ENCODE results near the gene LPAR3. TPM values are rescaled to one million over a fixed set of nuclear protein-coding genes. Genes with fewer than 3 reads are reported as not detected.

Gene LPAR3
- total RNA-seq, 1 experiment from 2014 or later: 0.07 TPM

DNA sequence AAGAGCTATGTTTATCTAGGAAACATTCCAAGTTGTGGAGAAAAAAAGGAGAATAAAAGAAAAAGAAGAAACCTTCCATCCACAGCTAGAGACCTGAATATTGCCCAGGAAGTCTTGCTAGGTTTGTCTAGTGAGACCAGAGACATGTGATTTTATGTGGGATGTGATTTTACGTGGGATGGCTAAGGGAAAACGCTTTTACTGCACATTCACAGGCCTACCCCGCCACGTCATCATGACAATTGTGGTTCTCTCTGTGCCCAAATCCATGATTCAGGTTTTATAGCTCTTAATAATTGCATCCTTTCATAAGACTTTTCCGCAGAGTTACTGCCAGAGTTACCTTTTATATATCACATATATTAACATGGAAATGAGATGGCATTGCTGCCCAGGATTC lies 116.4 kb downstream of the LPAR3 start:
- DNase-seq: peak; percentile 72

DNA sequence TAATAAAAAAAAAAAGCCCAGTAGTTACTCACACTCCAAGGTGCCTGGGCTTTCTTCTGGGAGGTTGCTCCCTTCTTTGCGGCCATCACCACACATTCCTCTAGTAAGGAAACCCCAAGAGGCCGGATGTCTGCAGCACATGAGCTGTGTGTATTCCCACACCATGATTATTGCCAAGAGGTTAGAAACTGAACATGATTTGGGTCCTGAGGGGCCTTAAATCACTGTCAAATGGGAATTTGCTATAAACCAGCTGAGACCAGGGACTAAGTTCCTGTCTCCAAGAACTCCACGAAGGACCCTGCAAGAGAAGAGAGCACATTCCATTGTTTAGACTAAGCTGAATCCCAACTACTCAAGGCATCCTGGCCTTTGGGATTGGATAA lies 117.5 kb downstream of the LPAR3 start:
- no peak for DNase-seq
- H3K4me3 ChIP-seq: no peak overlapping the region
- H3K27me3 ChIP-seq: no peaks in the 10 kb centered on the region
- no peaks in the 10 kb centered on the region for H3K9me3 ChIP-seq
- H3K36me3 ChIP-seq: no peaks in the 10 kb centered on the region

More for the DNA sequence above, 116.4 kb downstream of the LPAR3 start:
- Histone ChIP-seq H3K9me3 (no peaks in the 10 kb centered on the region), H3K27me3 (no peaks in the 10 kb centered on the region), H3K36me3 (no peaks in the 10 kb centered on the region), H3K4me3 (no peak overlapping the region)

DNA sequence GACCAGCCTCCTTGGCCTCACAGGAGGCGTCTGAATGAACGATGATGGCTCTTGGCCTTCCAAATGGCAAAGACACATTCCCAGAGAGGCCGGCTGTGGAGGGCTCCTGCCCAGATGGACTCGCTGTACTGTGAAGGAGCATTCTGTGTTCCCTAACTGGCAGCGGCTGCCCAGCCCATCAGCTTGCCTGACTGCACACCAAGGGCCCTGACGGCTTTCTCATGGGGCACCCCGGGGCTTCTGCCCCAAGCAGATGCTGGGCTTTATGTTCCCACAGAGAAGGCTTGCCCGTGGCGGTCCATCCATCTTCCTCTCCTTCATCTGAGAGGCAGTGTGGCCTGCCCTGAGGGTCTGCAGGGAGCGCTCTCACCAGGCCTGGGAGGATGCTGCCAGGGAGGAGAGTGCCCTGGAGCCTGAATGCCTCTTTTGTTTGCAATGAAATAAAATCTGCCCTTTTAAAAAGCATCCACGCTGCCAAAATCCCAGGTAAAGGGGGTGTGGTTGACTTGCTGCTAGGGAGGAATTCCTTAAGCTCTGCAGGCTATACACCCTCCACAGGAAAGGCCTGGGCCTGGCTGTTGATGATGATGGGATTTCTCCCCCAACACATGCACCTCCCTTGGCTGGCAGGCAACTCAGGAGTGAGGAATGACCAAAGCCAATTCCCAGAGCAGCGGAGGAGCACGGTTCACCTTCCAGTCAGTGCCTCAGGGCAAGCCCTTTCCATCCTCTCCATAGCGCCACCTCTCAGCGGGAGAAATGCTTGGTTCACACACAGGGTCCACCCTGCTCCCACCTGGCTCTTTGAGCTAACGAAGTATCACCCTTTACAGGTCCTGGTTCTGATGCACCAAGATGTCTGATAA lies 118.1 kb downstream of the LPAR3 start:
- no peaks in the 10 kb centered on the region for H3K36me3 ChIP-seq
- DNase-seq: no peak
- no peak overlapping the region for H3K4me3 ChIP-seq
- H3K9me3 ChIP-seq: no peaks in the 10 kb centered on the region
- H3K27me3 ChIP-seq: no peaks in the 10 kb centered on the region

DNA sequence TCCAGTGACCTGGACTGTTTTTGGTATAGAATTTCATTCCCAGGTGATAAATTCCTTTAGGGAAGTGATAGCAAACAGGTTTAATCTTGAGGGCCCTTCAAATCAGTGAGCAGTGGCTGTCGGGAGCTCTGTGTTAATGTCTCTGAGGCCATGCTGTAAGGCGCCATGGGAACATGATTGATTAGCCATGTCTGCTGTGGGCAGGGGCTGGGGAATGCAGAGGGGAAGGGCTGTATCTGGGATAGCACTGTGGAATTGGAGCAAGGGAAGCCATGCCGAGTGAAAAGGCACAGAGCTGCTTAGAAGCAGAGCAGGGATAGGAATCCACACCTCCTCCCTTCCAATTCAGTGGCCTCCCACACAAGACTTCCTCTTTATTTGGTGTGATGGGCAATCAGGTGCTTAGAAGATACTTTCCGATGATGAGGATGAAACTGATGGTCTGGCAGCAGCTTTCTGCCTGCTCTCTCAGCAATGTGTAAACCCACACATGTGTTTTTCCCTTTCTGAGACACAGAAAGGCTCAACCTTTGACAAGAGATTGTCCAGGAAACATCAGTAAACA lies 119.0 kb downstream of the LPAR3 start:
- no peaks in the 10 kb centered on the region for H3K27me3 ChIP-seq
- no peak overlapping the region for H3K4me3 ChIP-seq

DNA sequence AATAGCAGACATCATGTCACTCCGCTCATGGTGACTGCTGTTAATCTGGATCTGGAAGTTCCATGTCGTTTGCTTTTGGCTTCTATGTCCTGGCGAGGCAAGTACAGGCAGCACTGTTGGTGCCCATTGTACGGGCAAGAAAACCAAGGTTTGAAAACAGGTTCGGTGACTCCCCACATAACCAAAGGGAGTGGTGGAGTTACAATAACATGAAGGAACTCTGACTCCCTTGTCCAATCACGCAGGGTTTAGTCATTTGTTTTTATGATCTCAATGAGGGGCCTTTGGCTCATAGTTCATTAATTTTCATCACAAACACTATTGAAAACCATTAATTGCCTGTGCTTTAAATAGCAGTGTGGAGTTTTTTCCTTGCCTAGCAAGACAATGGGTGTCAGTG lies 119.8 kb downstream of the LPAR3 start:
- DNase-seq: no peak
- no peaks in the 10 kb centered on the region for H3K27me3 ChIP-seq
- no peaks in the 10 kb centered on the region for H3K36me3 ChIP-seq
- H3K9me3 ChIP-seq: no peaks in the 10 kb centered on the region
- H3K4me3 ChIP-seq: no peak overlapping the region

More for the DNA sequence above, 119.0 kb downstream of the LPAR3 start:
- H3K36me3 ChIP-seq: no peaks in the 10 kb centered on the region
- no peak for DNase-seq
- H3K9me3 ChIP-seq: no peaks in the 10 kb centered on the region

DNA sequence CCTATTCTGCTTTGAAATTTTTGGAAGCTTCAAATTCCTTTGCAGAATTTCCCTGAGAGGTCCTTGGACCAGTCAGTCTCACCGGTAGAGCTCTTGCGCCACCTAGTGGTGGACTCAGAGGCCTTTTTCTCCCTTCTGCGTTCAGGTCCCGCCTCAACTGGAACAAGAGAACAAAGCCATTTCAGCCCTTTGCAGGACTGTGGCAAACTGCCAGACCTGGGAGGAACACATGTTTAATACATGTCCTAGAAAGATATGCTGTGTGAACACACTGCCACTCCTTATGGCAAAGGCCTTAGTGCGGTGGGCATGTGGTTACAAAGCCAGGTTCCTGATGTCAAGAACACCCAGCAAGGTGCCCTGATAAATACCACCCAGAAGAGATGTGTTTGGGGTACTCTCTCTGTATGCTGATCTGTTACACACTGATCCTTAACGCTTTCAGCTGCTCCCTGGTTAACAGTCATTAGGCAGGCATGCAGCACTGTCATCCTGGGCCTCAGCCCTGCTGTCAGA lies 120.5 kb downstream of the LPAR3 start:
- Histone ChIP-seq H3K36me3 (no peaks in the 10 kb centered on the region), H3K9me3 (no peaks in the 10 kb centered on the region), H3K4me3 (no peak overlapping the region), H3K27me3 (no peaks in the 10 kb centered on the region)
- DNase-seq: peak; percentile 62

DNA sequence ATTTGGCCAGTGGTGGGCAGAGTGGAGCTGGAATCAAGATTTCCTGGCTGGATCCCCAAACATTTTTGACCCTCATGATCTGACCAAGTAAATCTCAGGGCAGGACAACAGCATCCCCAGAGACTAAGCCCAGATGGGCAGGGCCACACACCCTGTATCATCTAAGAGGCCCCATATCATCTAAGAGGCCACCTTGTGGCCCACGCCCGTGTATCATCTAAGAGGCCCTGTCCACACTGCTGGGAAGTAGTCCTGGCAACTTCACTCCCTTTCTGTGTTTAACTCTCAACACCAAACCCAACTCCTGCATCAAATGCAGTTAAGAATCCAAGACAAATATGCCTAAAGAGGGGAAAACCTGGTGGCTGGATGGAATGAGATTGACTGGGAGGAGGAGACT lies 121.1 kb downstream of the LPAR3 start:
- no peaks in the 10 kb centered on the region for H3K27me3 ChIP-seq
- no peak overlapping the region for H3K4me3 ChIP-seq
- H3K9me3 ChIP-seq: no peaks in the 10 kb centered on the region
- no peaks in the 10 kb centered on the region for H3K36me3 ChIP-seq
- DNase-seq: no peak

DNA sequence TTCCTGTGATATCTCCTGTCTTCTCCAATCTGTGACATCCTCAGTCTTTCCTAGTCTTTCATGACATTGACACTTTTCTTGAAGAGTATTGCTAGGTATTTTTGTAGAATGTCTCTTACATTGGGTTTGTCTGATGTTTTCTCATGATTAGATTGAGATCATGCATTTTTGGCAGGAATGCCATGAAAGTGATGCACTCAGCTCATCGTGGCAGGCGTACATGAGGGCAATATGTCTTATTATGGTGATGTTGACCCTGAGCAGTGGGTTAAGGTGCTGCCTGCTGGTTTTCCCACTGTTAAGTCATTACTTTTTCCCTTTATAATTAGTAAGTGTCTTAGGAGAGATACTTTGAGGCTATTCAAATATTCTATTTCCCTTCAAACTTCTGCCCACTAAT lies 122.5 kb downstream of the LPAR3 start:
- H3K4me3 ChIP-seq: no peak overlapping the region
- no peaks in the 10 kb centered on the region for H3K27me3 ChIP-seq
- DNase-seq: no peak
- H3K36me3 ChIP-seq: no peaks in the 10 kb centered on the region
- H3K9me3 ChIP-seq: no peaks in the 10 kb centered on the region

DNA sequence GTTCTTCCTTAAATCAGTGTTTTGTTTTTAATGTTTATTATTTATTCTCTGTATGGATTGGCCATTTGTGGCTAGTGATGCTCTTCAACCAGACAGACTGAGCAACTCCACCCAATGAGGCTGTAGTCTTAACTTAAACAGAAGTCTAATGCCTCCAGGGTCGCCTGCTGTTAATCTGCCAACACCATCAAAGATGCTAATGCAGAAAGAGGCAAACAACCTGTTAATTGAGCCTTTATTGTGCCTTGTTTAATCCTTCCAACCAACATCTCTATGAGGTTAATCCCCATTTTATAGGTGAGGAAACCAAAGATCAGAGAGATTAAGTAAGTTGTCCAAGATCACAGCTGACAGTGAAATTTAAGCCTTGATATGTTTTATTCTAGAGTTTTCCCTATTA lies 123.4 kb downstream of the LPAR3 start:
- no peak for DNase-seq
- no peaks in the 10 kb centered on the region for H3K9me3 ChIP-seq

DNA sequence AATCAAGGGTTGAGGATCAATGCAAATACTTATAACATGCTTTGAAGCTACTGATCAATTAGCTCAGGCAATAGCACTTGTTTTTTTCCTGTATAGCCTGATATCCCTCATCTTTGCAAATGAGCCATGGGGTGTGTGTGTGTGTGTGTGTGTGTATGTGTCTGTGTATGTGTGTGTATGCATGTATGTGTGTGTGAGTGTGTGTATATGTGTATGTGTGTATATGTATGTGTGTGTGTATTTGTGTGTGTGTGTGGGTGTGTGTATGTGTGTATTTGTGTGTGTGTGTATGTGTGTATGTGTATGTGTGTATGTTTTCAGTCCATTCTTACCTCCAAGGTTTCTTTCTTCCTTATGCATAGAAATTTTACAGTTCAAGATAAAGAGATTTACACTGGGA lies 124.4 kb downstream of the LPAR3 start:
- Histone ChIP-seq H3K9me3 (no peaks in the 10 kb centered on the region), H3K27me3 (no peaks in the 10 kb centered on the region), H3K36me3 (no peaks in the 10 kb centered on the region), H3K4me3 (no peak overlapping the region)
- DNase-seq: no peak

More for the DNA sequence above, 123.4 kb downstream of the LPAR3 start:
- Histone ChIP-seq H3K4me3 (no peak overlapping the region), H3K27me3 (no peaks in the 10 kb centered on the region), H3K36me3 (no peaks in the 10 kb centered on the region)

DNA sequence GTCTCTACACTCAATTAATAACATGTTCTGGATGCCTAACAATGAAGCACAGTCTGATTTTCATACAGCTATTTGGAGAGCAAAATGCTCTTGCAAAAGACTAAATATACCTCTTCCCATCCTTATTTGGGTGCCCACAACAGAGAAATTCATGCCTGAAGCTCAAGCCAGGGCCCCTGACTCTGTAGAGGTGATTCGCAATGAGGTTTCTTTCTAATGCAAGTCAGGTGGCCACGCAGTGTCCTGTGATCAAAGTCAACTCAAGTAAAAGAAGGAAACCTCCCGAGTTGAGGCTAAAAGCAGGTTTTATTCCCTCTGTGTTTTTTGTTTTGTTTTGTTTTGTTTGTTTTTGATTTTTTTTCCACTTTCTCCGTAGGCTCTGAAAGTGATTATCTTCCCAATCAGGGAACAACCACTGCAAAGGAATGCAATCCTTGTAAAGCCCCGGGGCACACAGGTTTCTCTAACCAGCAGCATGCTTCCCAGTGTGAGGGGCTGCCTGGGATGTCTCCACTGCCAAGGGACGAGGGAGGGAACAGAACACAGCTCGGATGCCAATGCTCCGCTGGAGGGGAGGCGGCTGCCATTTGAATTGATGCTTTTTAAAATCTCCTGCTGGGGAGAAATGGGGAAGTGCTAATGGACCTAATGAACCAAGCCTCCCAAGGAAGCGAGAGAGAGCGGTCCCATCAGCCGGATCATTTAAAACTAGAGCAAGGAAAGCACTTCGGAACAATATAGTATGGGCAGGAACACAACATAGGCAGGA lies 128.9 kb downstream of the LPAR3 start:
- Histone ChIP-seq H3K27me3 (no peaks in the 10 kb centered on the region), H3K4me3 (no peak overlapping the region), H3K9me3 (no peaks in the 10 kb centered on the region), H3K36me3 (no peaks in the 10 kb centered on the region)
- DNase-seq: no peak

DNA sequence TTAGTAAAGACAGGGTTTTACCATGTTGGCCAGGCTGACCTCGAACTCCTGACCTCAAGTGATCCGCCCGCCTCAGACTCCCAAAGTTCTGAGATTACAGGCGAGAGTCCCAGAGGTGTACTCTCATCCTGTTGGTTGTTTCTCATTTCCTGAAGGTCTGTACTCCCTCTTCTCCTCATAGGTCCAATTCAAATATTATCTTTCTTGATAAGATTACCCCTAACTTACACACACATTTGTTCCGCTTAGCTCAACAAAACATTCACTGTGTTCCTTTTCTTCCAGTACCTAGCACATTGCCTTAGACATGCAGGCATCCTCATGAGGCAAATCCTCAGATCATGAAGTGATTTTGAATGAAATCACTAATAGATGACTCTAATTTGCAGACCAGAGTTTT lies 130.3 kb downstream of the LPAR3 start:
- H3K27me3 ChIP-seq: no peaks in the 10 kb centered on the region
- no peak overlapping the region for H3K4me3 ChIP-seq
- H3K36me3 ChIP-seq: no peaks in the 10 kb centered on the region
- no peaks in the 10 kb centered on the region for H3K9me3 ChIP-seq
- no peak for DNase-seq

Other genes with a start within 250 kb of the LPAR3 start
- gene SSX2IP, start 202.7 kb downstream of the LPAR3 start, total RNA-seq (2014; rRNA removed; shearing (Covaris generic); ENCODE audit: low replicate concordance): 27.5 and 62.9 TPM in 2 replicates
- 2.8 and 5.6 TPM in 2 replicates for gene MCOLN2, start 103.9 kb upstream of the LPAR3 start, total RNA-seq (2014; rRNA removed; shearing (Covaris generic); ENCODE audit: low replicate concordance)
- gene MCOLN3, start 155.3 kb upstream of the LPAR3 start, total RNA-seq (2014; rRNA removed; shearing (Covaris generic); ENCODE audit: low replicate concordance): 0.35 and 0.82 TPM in 2 replicates